HG03520 (cell line): ENCODE data around the gene ITGB8.
"Not testable (repeated sequence)": the region's sequence is repeated elsewhere in the genome, so short reads cannot be mapped to it uniquely, and the experiment has no call there.

Experiments used
- ATAC-seq: cut with Tn5 transposase; IDR thresholded peaks from one replicate; pipeline ENCODE4 v1.9.1; 2021; ENCODE audit warnings: mild to moderate bottlenecking, moderate library complexity; ENCODE audit not compliant: unreplicated experiment

ITGB8 gene

GRCh38 chr7:20364571-20365196 lies 34.0 kb downstream of the ITGB8 start:
- ATAC-seq: no peak

- ATAC-seq: no peak
Observed at GRCh38 chr7:20365486-20365885, 34.8 kb downstream of the ITGB8 start.

- ATAC-seq: no peak
Observed at GRCh38 chr7:20374399-20374798, 43.7 kb downstream of the ITGB8 start.

- ATAC-seq: no peak
Observed at GRCh38 chr7:20376796-20377195, 46.1 kb downstream of the ITGB8 start.

GRCh38 chr7:20381406-20382034 lies 50.8 kb downstream of the ITGB8 start:
- ATAC-seq: no peak

GRCh38 chr7:20383351-20383750 lies 52.7 kb downstream of the ITGB8 start:
- ATAC-seq: no peak

GRCh38 chr7:20385126-20385525 lies 54.4 kb downstream of the ITGB8 start:
- no peak for ATAC-seq

- ATAC-seq: no peak
Observed at GRCh38 chr7:20388084-20388483, 57.4 kb downstream of the ITGB8 start.

GRCh38 chr7:20389192-20389591 lies 58.5 kb downstream of the ITGB8 start:
- ATAC-seq: not testable (repeated sequence)

GRCh38 chr7:20393021-20393610 lies 62.4 kb downstream of the ITGB8 start:
- ATAC-seq: no peak

GRCh38 chr7:20393616-20394015 lies 62.9 kb downstream of the ITGB8 start:
- no peak for ATAC-seq

- ATAC-seq: no peak
Observed at GRCh38 chr7:20394284-20394683, 63.6 kb downstream of the ITGB8 start.

GRCh38 chr7:20395104-20395503 lies 64.4 kb downstream of the ITGB8 start:
- ATAC-seq: no peak

GRCh38 chr7:20395511-20395910 lies 64.8 kb downstream of the ITGB8 start:
- no peak for ATAC-seq

- no peak for ATAC-seq
Observed at GRCh38 chr7:20399521-20399920, 68.8 kb downstream of the ITGB8 start.

- no peak for ATAC-seq
Observed at GRCh38 chr7:20401861-20402746, 71.4 kb downstream of the ITGB8 start.

GRCh38 chr7:20402747-20403230 lies 72.1 kb downstream of the ITGB8 start:
- ATAC-seq: no peak

- no peak for ATAC-seq
Observed at GRCh38 chr7:20403331-20403730, 72.6 kb downstream of the ITGB8 start.

- ATAC-seq: no peak
Observed at GRCh38 chr7:20404320-20404719, 73.6 kb downstream of the ITGB8 start.

GRCh38 chr7:20407585-20408466 lies 77.1 kb downstream of the ITGB8 start:
- no peak for ATAC-seq
